Breast epithelium (tissue), 4 donors: ENCODE measurements around the gene GLIPR2. TPM values are rescaled to one million over a fixed set of nuclear protein-coding genes. Genes with fewer than 3 reads are reported as not detected.

Source experiments
- DNase-seq, 2 donors: peaks; one replicate each; pipeline ENCODE4 v3.0.0-alpha.2; 2019; ENCODE audit warnings: low spot score in 2 of 2
- H3K27ac ChIP-seq, 2 donors: fragments of 200-600 bp; sonication (generic) in 1 of 2; one replicate each; pipeline ENCODE4 v1.5.1; 2016 to 2019; ENCODE audit warnings: mild to moderate bottlenecking in 1 of 2
- H3K27me3 ChIP-seq, 2 donors: fragments of 200-600 bp; sonication (generic) in 1 of 2; one replicate each; pipeline versions ENCODE4 v1.5.1 to v1.6.0; 2017 to 2019; ENCODE audit warnings: control low read depth in 1 of 2, mild to moderate bottlenecking in 1 of 2
- H3K36me3 ChIP-seq: fragments of 200-600 bp; one replicate; pipeline ENCODE4 v1.5.1; 2019
- H3K4me1 ChIP-seq, 2 donors: fragments of 200-600 bp; sonication (generic); one replicate each; pipeline ENCODE4 v1.5.1; 2016 to 2019; ENCODE audit warnings: control low read depth in 1 of 2
- H3K4me3 ChIP-seq, 3 donors: fragments of 200-600 bp; sonication (generic); 1 replicate in 2 of 3; 2 replicates in 1 of 3; pipeline ENCODE4 v1.5.1; 2016 to 2019; ENCODE audit warnings: mild to moderate bottlenecking in 3 of 3, moderate library complexity in 2 of 3
- H3K9me3 ChIP-seq, 2 donors: fragments of 200-600 bp; sonication (generic) in 1 of 2; one replicate each; pipeline ENCODE4 v1.5.1; 2016 to 2019; ENCODE audit warnings: control low read depth in 1 of 2
- CTCF ChIP-seq, 3 donors: fragments of 450-650 bp; IDR thresholded peaks; one replicate each; pipeline ENCODE4 v1.5.1; 2016 to 2017; ENCODE audit warnings: antibody characterized with exemption in 3 of 3, mild to moderate bottlenecking in 3 of 3, moderate library complexity in 3 of 3
- POLR2A ChIP-seq: fragments of 450-650 bp; IDR thresholded peaks from one replicate; pipeline ENCODE4 v1.6.1; 2016; ENCODE audit warnings: antibody characterized with exemption, mild to moderate bottlenecking, moderate library complexity
- POLR2AphosphoS5 ChIP-seq, 3 donors: sonication (generic); formaldehyde crosslinking; IDR thresholded peaks; one replicate each; pipeline ENCODE4 v1.6.1; 2017; ENCODE audit warnings: antibody characterized with exemption in 3 of 3
- intact Hi-C: fragments of 100-400 bp; cut with DNase I; formaldehyde crosslinking; loops from one replicate; pipeline ENCODE4 v1.15.1; 2023; ENCODE audit warnings: low total_unique reads
- total RNA-seq, 3 donors: library from RNA; depleted of rRNA; stranded (reverse); fragments of >200 nt; gene quantifications; one replicate each; pipeline ENCODE4 v1.1.0, GENCODE V29; 2016

The GLIPR2 gene
- total RNA-seq, 3 donors from 2014 or later, result 16.5 to 57.4 (median 26.9) TPM

- H3K9me3 ChIP-seq, result no peaks in the 10 kb centered on the region
- H3K4me3 ChIP-seq, result no peak overlapping the region
- H3K27me3 ChIP-seq, result no peaks in the 10 kb centered on the region
- no peak overlapping the region for H3K27ac ChIP-seq
- DNase-seq, result no peak
- H3K36me3 ChIP-seq, result no peaks in the 10 kb centered on the region
- TF ChIP-seq POLR2AphosphoS5 (IDR thresholded peaks at IDR 0.05) (no peak), POLR2A (no peak), CTCF (IDR thresholded peaks at IDR 0.05) (no peak)
- H3K4me1 ChIP-seq, result peaks cover 0 to 15% of the 10 kb centered on the region in 2 donors
- intact Hi-C loops, result no loop called here
These were observed 2.0 kb downstream of the GLIPR2 start for GRCh38 chr9:36138496-36138895.

- no peak for DNase-seq
- Histone ChIP-seq H3K27ac (no peak overlapping the region), H3K4me1 (peaks cover 0 to 15% of the 10 kb centered on the region in 2 donors), H3K4me3 (no peak overlapping the region), H3K9me3 (no peaks in the 10 kb centered on the region), H3K36me3 (no peaks in the 10 kb centered on the region), H3K27me3 (no peaks in the 10 kb centered on the region)
- TF ChIP-seq CTCF (IDR thresholded peaks at IDR 0.05) (no peak), POLR2A (no peak), POLR2AphosphoS5 (IDR thresholded peaks at IDR 0.05) (no peak)
- intact Hi-C loops, result no loop called here
These were observed 2.4 kb downstream of the GLIPR2 start for GRCh38 chr9:36138901-36139300.

GRCh38 chr9:36140086-36141084, 3.9 kb downstream of the GLIPR2 start:
- Histone ChIP-seq H3K9me3 (no peaks in the 10 kb centered on the region), H3K36me3 (no peaks in the 10 kb centered on the region), H3K27ac (peak overlapping the region; percentile 68 to 80), H3K27me3 (no peaks in the 10 kb centered on the region), H3K4me1 (peaks cover 0 to 15% of the 10 kb centered on the region in 2 donors), H3K4me3 (peak overlapping the region in 1 of 3 donors; percentile 22)
- no peak for DNase-seq
- intact Hi-C loops, result no loop called here
- no peak for TF ChIP-seq POLR2AphosphoS5 (IDR thresholded peaks at IDR 0.05)
- no peak for TF ChIP-seq CTCF (IDR thresholded peaks at IDR 0.05)
- no peak for TF ChIP-seq POLR2A

GRCh38 chr9:36141288-36141687, 4.8 kb downstream of the GLIPR2 start:
- peak overlapping the region; percentile 68 to 88 for H3K27ac ChIP-seq
- H3K9me3 ChIP-seq, result no peaks in the 10 kb centered on the region
- no peaks in the 10 kb centered on the region for H3K27me3 ChIP-seq
- peak in 1 of 2 donors; percentile 58 for DNase-seq
- no peak overlapping the region for H3K4me3 ChIP-seq
- TF ChIP-seq CTCF (IDR thresholded peaks at IDR 0.05) (peak in 1 of 3 donors; percentile 13), POLR2AphosphoS5 (IDR thresholded peaks at IDR 0.05) (no peak), POLR2A (no peak)
- peaks cover 0 to 15% of the 10 kb centered on the region in 2 donors for H3K4me1 ChIP-seq
- intact Hi-C loops, result no loop called here
- no peaks in the 10 kb centered on the region for H3K36me3 ChIP-seq

- intact Hi-C loops, result no loop called here
- DNase-seq, result no peak
- peaks cover 0 to 15% of the 10 kb centered on the region in 2 donors for H3K4me1 ChIP-seq
These were observed 5.2 kb downstream of the GLIPR2 start for GRCh38 chr9:36141761-36142160.

More at GRCh38 chr9:36141761-36142160, 5.2 kb downstream of the GLIPR2 start:
- H3K9me3 ChIP-seq, result no peaks in the 10 kb centered on the region
- H3K36me3 ChIP-seq, result no peaks in the 10 kb centered on the region
- H3K27ac ChIP-seq, result peak overlapping the region; percentile 68 to 88
- H3K4me3 ChIP-seq, result no peak overlapping the region
- H3K27me3 ChIP-seq, result no peaks in the 10 kb centered on the region
- no peak for TF ChIP-seq POLR2A
- TF ChIP-seq POLR2AphosphoS5 (IDR thresholded peaks at IDR 0.05), result no peak
- no peak for TF ChIP-seq CTCF (IDR thresholded peaks at IDR 0.05)
